Heart right ventricle (tissue), 16 donors: ENCODE results near the gene SHISA4. TPM values are rescaled to one million over a fixed set of nuclear protein-coding genes. Genes with fewer than 3 reads are reported as not detected.

Experiments
- ATAC-seq, 8 donors: fragments of 200-7000 bp; cut with Tn5 transposase; one replicate each; pipeline ENCODE4 v1.9.1; 2020; ENCODE audit warnings: mild to moderate bottlenecking in 8 of 8, moderate library complexity in 8 of 8, moderate number of reproducible peaks in 1 of 8
- DNase-seq, 2 donors: peaks; one replicate each; pipeline ENCODE4 v3.0.0-alpha.2; 2020
- H3K27ac ChIP-seq, 10 donors: fragments of 200-600 bp; sonication (generic) in 2 of 10; one replicate each; pipeline versions ENCODE4 v1.5.0 to v1.8.0; 2020 to 2022; ENCODE audit warnings: mild to moderate bottlenecking in 3 of 10
- H3K27me3 ChIP-seq, 7 donors: fragments of 200-600 bp; one replicate each; pipeline ENCODE4 v1.8.0; 2021 to 2022; ENCODE audit warnings: mild to moderate bottlenecking in 2 of 7
- H3K36me3 ChIP-seq, 9 donors: fragments of 200-600 bp; sonication (generic) in 1 of 9; one replicate each; pipeline versions ENCODE4 v1.5.0 to v1.8.0; 2020 to 2022; ENCODE audit warnings: mild to moderate bottlenecking in 2 of 9
- H3K4me1 ChIP-seq, 9 donors: fragments of 200-600 bp; sonication (generic) in 1 of 9; one replicate each; pipeline versions ENCODE4 v1.5.0 to v1.8.0; 2020 to 2022; ENCODE audit warnings: mild to moderate bottlenecking in 4 of 9
- H3K4me3 ChIP-seq, 10 donors: fragments of 200-600 bp; sonication (generic) in 2 of 10; one replicate each; pipeline versions ENCODE4 v1.5.0 to v1.8.0; 2020 to 2022; ENCODE audit warnings: mild to moderate bottlenecking in 7 of 10, moderate library complexity in 2 of 10
- H3K9me3 ChIP-seq, 11 donors: fragments of 200-600 bp in 10 of 11; sonication (generic) in 2 of 11; one replicate each; pipeline versions ENCODE4 v1.5.0 to v1.8.0; 2013 to 2022; ENCODE audit warnings: mild to moderate bottlenecking in 2 of 11, control low read depth in 1 of 11, moderate library complexity in 1 of 11
- CTCF ChIP-seq, 9 donors: fragments of 200-600 bp; sonication (generic) in 2 of 9; IDR thresholded peaks; one replicate each; pipeline versions ENCODE4 v1.5.0 to v1.8.0; 2021 to 2022; ENCODE audit warnings: antibody characterized with exemption in 9 of 9, mild to moderate bottlenecking in 5 of 9, moderate library complexity in 1 of 9
- WGBS, 2 donors: extraction: QIAGEN DNeasy Blood & Tissue Kit; methylation state at CpG; one replicate each; pipeline ENCODE4 v1.1.7; 2013; ENCODE audit warnings: inconsistent platforms in 1 of 2; 5-methylcytosine and 5-hydroxymethylcytosine counted together
- intact Hi-C, 10 donors: fragments of 100-400 bp; cut with DNase I; formaldehyde crosslinking; loops; one replicate each; pipeline versions ENCODE4 v1.11.1 to v1.14.2; 2022
- polyA plus RNA-seq, 2 donors: library from polyadenylated mRNA; stranded (reverse); fragments of 200-250 nt; gene quantifications; one replicate each; pipeline ENCODE4 v1.2.3, GENCODE V29; 2013
- total RNA-seq, 10 donors: library from RNA; stranded (reverse); fragmentation: NEBNext Ultra II Directional in 3 of 10; extraction: Animal tissue kit (Norgen Biotek cat#: 25700) in 3 of 10; gene quantifications; one replicate each; pipeline versions ENCODE4 v1.2.1 to v1.2.4, GENCODE V29; 2021 to 2023
- donor health status: Arrhythmogenic right ventricular cardiomyopathy.
- donor health status: ischemic (EF 13 %, LVEDD 7.1; RV severe dilation, severe dysfunction).
- donor health status: healthy with polysubstance abuse.
- donor health status: DM: no; HTN: yes; CAD: no.
- donor health status: DM: no; HTN: no; CAD: no.
- donor health status: ischemic (EF 25% LVEDD 6.9; RV normal size, moderate dysfunction).
- donor health status: ischemic (EF 25% LVEDD 5.7; RV mildly dilated, moderate dysfunction).
- donor health status: healthy.
- donor health status: DM: yes; HTN: yes; CAD: no.
- donor health status: Ischemic cardiomyopathy.
- donor health status: ischemic (EF 35%, LVEDD 5.7; RV mildly dilated, moderate dysfunction).
- donor health status: nonischemic (EF 11% LVEDD 7.7; RV severe dilation, severe dysfunction).
- donor health status: DM: yes; HTN: yes; CAD: no.
- donor health status: PGD.
- donor health status: ischemic (EF 29% LVEDD 5.4; RV normal size, mild dysfunction).
- donor health status: nonischemic (EF 23%, LVEDD 6.1; RV moderate dilation, normal function).

The SHISA4 gene
- total and polyA plus RNA-seq, 12 donors = 72.6 to 214 (median 122) TPM

DNA sequence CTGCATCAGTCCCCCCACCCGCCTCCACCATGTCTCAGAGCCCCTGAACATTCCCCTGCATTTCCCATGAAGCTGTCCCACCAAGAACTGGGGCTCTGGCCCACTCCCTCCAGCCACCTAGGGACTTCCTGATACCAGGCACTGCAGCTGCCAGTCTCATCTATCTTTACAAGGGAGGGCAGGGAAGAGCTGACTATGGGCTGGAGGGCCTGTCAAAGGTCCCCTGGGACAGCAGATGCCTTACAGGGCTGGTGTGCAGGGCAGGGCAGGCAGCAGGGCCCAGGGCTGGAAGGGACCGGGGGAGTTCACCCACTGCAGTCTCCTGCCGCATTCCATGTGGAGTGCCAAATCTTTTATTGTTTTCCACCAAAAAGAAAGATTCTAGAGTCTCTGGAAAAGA lies 17.6 kb downstream of the SHISA4 start:
- peak overlapping the region in 5 of 10 donors; percentile 10 to 81 (median 49) for H3K27ac ChIP-seq
- DNase-seq (no peak), ATAC-seq (peak in 1 of 8 donors; percentile 9)
- H3K4me3 ChIP-seq = no peak overlapping the region
- intact Hi-C loops = no loop called here
- no peaks in the 10 kb centered on the region for H3K9me3 ChIP-seq
- peaks cover 0 to 44% (median 27%) of the 10 kb centered on the region in 9 donors for H3K4me1 ChIP-seq
- no peaks in the 10 kb centered on the region for H3K27me3 ChIP-seq
- H3K36me3 ChIP-seq = no peaks in the 10 kb centered on the region
- no peak for TF ChIP-seq CTCF (IDR thresholded peaks at IDR 0.05)
- 87 to 92% methylated on average over 3 of the region's 3 CpGs for WGBS, 2 donors

DNA sequence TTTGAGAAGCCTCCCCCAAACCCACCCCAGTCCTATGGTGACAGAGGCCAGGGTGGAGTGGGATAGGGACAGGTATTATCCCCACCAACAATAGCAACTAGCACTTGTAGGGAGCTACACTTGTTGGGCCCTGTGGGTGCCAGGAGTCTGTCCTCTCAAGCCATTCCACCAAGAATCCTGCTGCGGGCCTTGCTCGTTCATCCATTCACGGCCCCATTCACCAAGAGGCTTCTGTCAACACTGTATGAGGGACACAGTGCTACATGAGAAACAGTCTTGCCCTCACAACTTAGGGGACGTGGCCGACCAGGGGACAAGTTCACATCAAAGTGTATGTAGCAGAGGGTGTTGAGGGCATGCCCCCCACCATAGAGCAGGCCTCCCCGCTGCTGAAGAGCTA lies 18.9 kb downstream of the SHISA4 start:
- ATAC-seq (no peak), DNase-seq (no peak)
- Histone ChIP-seq H3K27ac (peak overlapping the region in 1 of 10 donors; percentile 34), H3K9me3 (no peaks in the 10 kb centered on the region), H3K27me3 (no peaks in the 10 kb centered on the region), H3K4me3 (no peak overlapping the region), H3K4me1 (peaks cover 0 to 44% (median 23%) of the 10 kb centered on the region in 9 donors), H3K36me3 (no peaks in the 10 kb centered on the region)
- 82 to 91% methylated on average over 6 of the region's 6 CpGs for WGBS, 2 donors
- no peak for TF ChIP-seq CTCF (IDR thresholded peaks at IDR 0.05)
- intact Hi-C loops = no loop called here

- 78 to 82% methylated on average over 4 of the region's 4 CpGs for WGBS, 2 donors
Measured at GRCh38 chr1:201911826-201912571, 23.3 kb downstream of the SHISA4 start.

DNA sequence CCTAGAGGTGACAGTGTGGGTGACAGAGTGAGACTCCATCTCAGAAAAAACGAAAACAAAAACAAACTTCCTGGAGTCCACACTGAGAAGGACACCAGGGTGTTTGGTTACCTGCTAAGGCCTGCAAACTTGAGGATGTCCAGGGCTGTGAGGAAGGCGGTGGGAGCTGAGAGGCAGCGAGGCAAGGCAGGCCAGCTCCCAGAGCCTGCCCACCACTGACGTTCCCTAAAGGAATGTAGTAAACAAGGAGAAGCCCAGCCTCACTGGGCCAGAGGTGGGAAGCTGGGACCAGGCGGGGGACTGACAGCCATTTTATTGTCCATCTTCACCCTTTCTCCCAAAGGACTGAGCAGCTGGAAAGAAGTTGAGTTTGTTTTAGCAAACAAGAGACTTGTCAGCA lies 24.1 kb downstream of the SHISA4 start:
- H3K4me1 ChIP-seq = peaks cover 3 to 24% (median 18%) of the 10 kb centered on the region in 9 donors

More at GRCh38 chr1:201911826-201912571, 23.3 kb downstream of the SHISA4 start:
- no peak for DNase-seq
- Histone ChIP-seq H3K9me3 (no peaks in the 10 kb centered on the region), H3K27me3 (no peaks in the 10 kb centered on the region), H3K4me1 (peaks cover 3 to 16% (median 10%) of the 10 kb centered on the region in 9 donors), H3K36me3 (no peaks in the 10 kb centered on the region), H3K27ac (no peak overlapping the region), H3K4me3 (no peak overlapping the region)
- TF ChIP-seq CTCF (IDR thresholded peaks at IDR 0.05) = no peak
- intact Hi-C loops = loop anchor here in 3 of 10 donors (5.0 kb wide), 2 partner anchors 35 to 40 kb away; partner anchors contain the start of gene LMOD1 (in 2 of the 3)
- ATAC-seq = no peak

More for the DNA sequence above, 24.1 kb downstream of the SHISA4 start:
- Histone ChIP-seq H3K27ac (peak overlapping the region in 3 of 10 donors; percentile 13 to 39 (median 31)), H3K27me3 (no peaks in the 10 kb centered on the region), H3K9me3 (no peaks in the 10 kb centered on the region), H3K36me3 (no peaks in the 10 kb centered on the region), H3K4me3 (no peak overlapping the region)
- 74 to 75% methylated on average over 5 of the region's 5 CpGs for WGBS, 2 donors
- intact Hi-C loops = loop anchor here in 3 of 10 donors (5.0 kb wide), 2 partner anchors 34 to 39 kb away; partner anchors contain the start of gene LMOD1 (in 2 of the 3)
- ATAC-seq = peak in 1 of 8 donors; percentile 36
- no peak for DNase-seq
- no peak for TF ChIP-seq CTCF (IDR thresholded peaks at IDR 0.05)
